GM12878 (cell line): ENCODE measurements around the gene CCDC149. TPM values are rescaled to one million over a fixed set of nuclear protein-coding genes. Genes with fewer than 3 reads are reported as not detected.

Source experiments
- ATAC-seq: fragments of 200-7000 bp; cut with Tn5 transposase; 3 replicates; pipeline ENCODE4 v1.9.1; 2020; ENCODE audit warnings: mild to moderate bottlenecking, moderate library complexity
- BruUV-seq: library from RNA; stranded (reverse); fragments of 400-500 nt; replicated peaks from 2 replicates; lab custom pipeline; 2021; lab: Mats Ljungman, UMichigan
- CTCF ChIA-PET: fragments of 300-600 bp; sonication (Branson Sonifier 250); formaldehyde crosslinking; extraction: SDS; loops from one replicate; lab custom pipeline; 2021; ENCODE audit warnings: inconsistent platforms; lab: Yijun Ruan, JAX
- POLR2A ChIA-PET: fragments of 350-600 bp; formaldehyde crosslinking; extraction: SDS; loops from one replicate; lab custom pipeline; 2021; ENCODE audit warnings: inconsistent platforms; lab: Charles Lee
- RAD21 ChIA-PET: fragments of 300-600 bp; sonication (Branson Sonifier 250); formaldehyde crosslinking; loops from one replicate; lab custom pipeline; 2023; ENCODE audit warnings: antibody characterized with exemption; ENCODE audit not compliant: unreplicated experiment; lab: Charles Lee
- SMC1A ChIA-PET: fragments of 300-600 bp; sonication (Branson Sonifier 250); formaldehyde crosslinking; loops from one replicate; lab custom pipeline; 2023; ENCODE audit not compliant: unreplicated experiment, uncharacterized antibody; lab: Charles Lee
- DNase-seq: peaks from one replicate; pipeline ENCODE4 v3.0.0-alpha.2; 2011; ENCODE audit warnings: low read depth, low spot score
- FAIRE-seq: peaks from 3 replicates; lab custom pipeline; 2011; peaks lifted over from hg19 to GRCh38; lab: Jason Lieb, UNC
- H2AFZ ChIP-seq: 2 replicates; pipeline ENCODE4 v1.6.0; 2011; ENCODE audit warnings: low read depth, low read length, control low read depth; ENCODE audit not compliant: control insufficient read depth
- H3K27ac ChIP-seq: 2 replicates; pipeline ENCODE4 v1.5.1; 2011; ENCODE audit warnings: control low read depth; ENCODE audit not compliant: control insufficient read depth, insufficient read depth
- H3K27me3 ChIP-seq, 2 experiments: replicated peaks in 1 of 2; 2 replicates each; pipeline versions ENCODE4 v1.6.0 to v1.6.1; 2011; ENCODE audit warnings: low read length in 1 of 2; ENCODE audit not compliant: control insufficient read depth in 2 of 2, insufficient read depth in 2 of 2
- H3K36me3 ChIP-seq, 2 experiments: 2 replicates each; pipeline ENCODE4 v1.5.1; 2011; ENCODE audit warnings: low read length in 1 of 2; ENCODE audit not compliant: control insufficient read depth in 2 of 2, insufficient read depth in 2 of 2
- H3K4me1 ChIP-seq: 2 replicates; pipeline ENCODE4 v1.6.1; 2011; ENCODE audit warnings: mild to moderate bottlenecking, low read length, moderate library complexity, mixed read lengths; ENCODE audit not compliant: control insufficient read depth, insufficient read depth
- H3K4me2 ChIP-seq: 2 replicates; pipeline ENCODE4 v1.6.0; 2011; ENCODE audit warnings: control low read depth; ENCODE audit not compliant: control insufficient read depth, insufficient read depth
- H3K4me3 ChIP-seq: fragments of 200-600 bp; sonication (generic); 2 replicates; pipeline ENCODE4 v1.5.1; 2016
- H3K79me2 ChIP-seq: 2 replicates; pipeline ENCODE4 v1.6.0; 2011; ENCODE audit warnings: low read length; ENCODE audit not compliant: control insufficient read depth, insufficient read depth
- H3K9ac ChIP-seq: 2 replicates; pipeline ENCODE4 v1.8.0; 2011; ENCODE audit warnings: low read length, control low read depth, mixed read lengths; ENCODE audit not compliant: control insufficient read depth, insufficient read depth
- H3K9me3 ChIP-seq: replicated peaks from 3 replicates; pipeline ENCODE4 v1.5.1; 2011; ENCODE audit warnings: mild to moderate bottlenecking, low read length; ENCODE audit not compliant: control insufficient read depth, insufficient read depth
- H4K20me1 ChIP-seq: 2 replicates; pipeline ENCODE4 v1.6.0; 2011; ENCODE audit not compliant: control insufficient read depth, insufficient read depth
- ATF7 ChIP-seq: fragments of 450-650 bp; IDR thresholded peaks from 2 replicates; pipeline ENCODE4 v1.6.1; 2016; ENCODE audit warnings: low read depth, mild to moderate bottlenecking
- CEBPZ ChIP-seq: fragments of 150-350 bp; IDR thresholded peaks from 2 replicates; pipeline ENCODE4 v1.6.1; 2016; ENCODE audit warnings: low read depth, low read length
- CHD2 ChIP-seq: IDR thresholded peaks from 2 replicates; pipeline ENCODE4 v1.6.1; 2011; ENCODE audit warnings: low read depth, low read length, improper control_type of control experiment, borderline replicate concordance
- HSF1 ChIP-seq: fragments of 150-350 bp; IDR thresholded peaks from 2 replicates; pipeline ENCODE4 v1.6.1; 2014; ENCODE audit warnings: mild to moderate bottlenecking, low read depth, low read length
- IRF3 ChIP-seq: fragments of 450-650 bp; IDR thresholded peaks from 2 replicates; pipeline ENCODE4 v1.6.1; 2014; ENCODE audit warnings: mild to moderate bottlenecking
- IRF5 ChIP-seq: fragments of 450-650 bp; IDR thresholded peaks from 2 replicates; pipeline ENCODE4 v1.6.1; 2017; ENCODE audit warnings: borderline replicate concordance
- MXI1 ChIP-seq: fragments of 150-350 bp; IDR thresholded peaks from 2 replicates; pipeline ENCODE4 v1.6.1; 2011; ENCODE audit warnings: low read depth, mild to moderate bottlenecking, inconsistent platforms, low read length, improper control_type of control experiment
- MYC ChIP-seq: IDR thresholded peaks from 2 replicates; pipeline ENCODE4 v1.6.1; 2011; ENCODE audit warnings: mild to moderate bottlenecking, low read length, moderate library complexity, inconsistent platforms; ENCODE audit not compliant: insufficient read depth, insufficient replicate concordance, insufficient read length, severe bottlenecking
- NKRF ChIP-seq: fragments of 450-650 bp; conservative IDR thresholded peaks from 2 replicates; pipeline ENCODE4 v1.6.1; 2017; ENCODE audit warnings: mild to moderate bottlenecking, moderate library complexity
- PML ChIP-seq: IDR thresholded peaks from 2 replicates; pipeline ENCODE4 v1.6.1; 2012; ENCODE audit warnings: low read length, inconsistent platforms
- SMARCA5 ChIP-seq: fragments of 450-650 bp; IDR thresholded peaks from 2 replicates; pipeline ENCODE4 v1.6.1; 2017; ENCODE audit warnings: mild to moderate bottlenecking
- ZNF384 ChIP-seq: IDR thresholded peaks from 2 replicates; pipeline ENCODE4 v1.6.1; 2012; ENCODE audit warnings: low read depth, mild to moderate bottlenecking, low read length, improper control_type of control experiment, borderline replicate concordance
- WGBS: methylation state at CpG from one replicate; pipeline ENCODE4 v1.1.6; 2016; ENCODE audit warnings: low lambda C conversion rate; ENCODE audit not compliant: insufficient replicate concordance, insufficient coverage; ENCODE audit errors: missing lambda C conversion rate; 5-methylcytosine and 5-hydroxymethylcytosine counted together
- in situ Hi-C: fragments of 300-500 bp; cut with MboI; formaldehyde crosslinking; loops from 9 replicates; pipeline ENCODE4 v1.14.3; 2018; ENCODE audit warnings: mixed read lengths
- intact Hi-C: fragments of 100-400 bp; cut with micrococcal nuclease; formaldehyde crosslinking; loops from one replicate; pipeline ENCODE4 v1.14.2; 2022; ENCODE audit not compliant: unreplicated experiment
- polyA plus RNA-seq, 11 experiments: library from polyadenylated mRNA; depleted of rRNA in 4 of 11; unstranded in 6 of 11; stranded (reverse) in 5 of 11; fragments of >200 nt; fragmentation: Nextera tagmentation in 4 of 11; fragmentation: Illumina TruSeq in 1 of 11; extraction: Ambion mirVana in 4 of 11; extraction: Trizol in 1 of 11; gene quantifications; 1 replicate in 1 of 11; 2 replicates in 10 of 11; pipeline versions ENCODE4 v1.2.1 to v1.2.3, GENCODE V29; 2011 to 2016; ENCODE audit warnings: inconsistent platforms in 2 of 11, missing spikeins in 2 of 11, low read depth in 1 of 11
- total RNA-seq, 4 experiments: library from RNA; depleted of rRNA in 3 of 4; stranded (reverse); fragments of >200 nt in 3 of 4; fragmentation: Illumina TruSeq in 1 of 4; extraction: Trizol in 1 of 4; gene quantifications; 2 replicates each; pipeline versions ENCODE4 v1.2.1 to v1.2.3, GENCODE V29; 2013 to 2021

Gene CCDC149
- total and polyA plus RNA-seq, 10 of the 15 experiments (the other 5 are each of a cell fraction or from before 2014, with no cell fraction given), result 0.03 to 0.04 (median 0.04) TPM; not detected in 7

- TF ChIP-seq CEBPZ, result no peak
These were observed 99.1 kb downstream of the CCDC149 start (continued) for GRCh38 chr4:24813732-24814131.

- H3K4me2 ChIP-seq, result no peak overlapping the region
- 9% methylated on average over 6 of the region's 6 CpGs for WGBS
- RAD21 ChIA-PET, result no interaction called here
- intact Hi-C loops, result no loop called here
- no peak overlapping the region for H3K4me3 ChIP-seq
- no peak overlapping the region for H3K27ac ChIP-seq
- DNase-seq, result no peak
- no peaks in the 10 kb centered on the region for H3K9me3 ChIP-seq
- no peak overlapping the region for H3K9ac ChIP-seq
- BruUV-seq, result no TSS peak
- no peak for ATAC-seq
- SMC1A ChIA-PET, result no interaction called here
- CTCF ChIA-PET, result no interaction called here
- no peaks in the 10 kb centered on the region for H4K20me1 ChIP-seq
- no peaks in the 10 kb centered on the region for H3K36me3 ChIP-seq
- H2AFZ ChIP-seq, result no peak overlapping the region
- FAIRE-seq, result no peak
- no peaks in the 10 kb centered on the region for H3K4me1 ChIP-seq
- in situ Hi-C loops, result no loop called here
- no peaks in the 10 kb centered on the region for H3K27me3 ChIP-seq
- H3K79me2 ChIP-seq, result no peaks in the 10 kb centered on the region
- POLR2A ChIA-PET, result no interaction called here
- TF ChIP-seq MXI1, result no peak
- no peak for TF ChIP-seq CHD2
- TF ChIP-seq NKRF, result no peak
- TF ChIP-seq HSF1, result no peak
- no peak for TF ChIP-seq ZNF384
- no peak for TF ChIP-seq PML
- no peak for TF ChIP-seq IRF5
- no peak for TF ChIP-seq IRF3
- no peak for TF ChIP-seq SMARCA5
- no peak for TF ChIP-seq MYC
- TF ChIP-seq ATF7, result no peak
These were observed 101.8 kb downstream of the CCDC149 start for GRCh38 chr4:24810871-24811631.
